NCI-H128 (cell line): Measurements from ENCODE around the gene CASP5.
"Not testable (repeated sequence)": the region's sequence is repeated elsewhere in the genome, so short reads cannot be mapped to it uniquely, and the experiment has no call there.

ENCODE experiments used
- DNase-seq: peaks from one replicate; lab custom pipeline; 2025; ENCODE audit not compliant: unreplicated experiment; lab: John Stamatoyannopoulos, UW

The CASP5 gene

GRCh38 chr11:105023003-105023402 lies at the start of gene CASP5:
TSS of gene CASP5 (minus strand) at chr11:105023168. CDS start at chr11:105023136, 32 bp downstream.
- DNase-seq = no peak

- not testable (repeated sequence) for DNase-seq
These were observed 49.1 kb upstream of the CASP5 start for GRCh38 chr11:105072080-105072479.

GRCh38 chr11:105071089-105071732 lies 48.2 kb upstream of the CASP5 start:
- DNase-seq = no peak

- DNase-seq = no peak
These were observed 47.3 kb upstream of the CASP5 start for GRCh38 chr11:105070306-105070705.

- not testable (repeated sequence) for DNase-seq
These were observed 46.8 kb upstream of the CASP5 start for GRCh38 chr11:105069749-105070148.

- not testable (repeated sequence) for DNase-seq
These were observed 40.4 kb upstream of the CASP5 start for GRCh38 chr11:105063245-105063941.

GRCh38 chr11:105057432-105057831 lies 34.5 kb upstream of the CASP5 start:
- DNase-seq = no peak

GRCh38 chr11:105056446-105056845 lies 33.5 kb upstream of the CASP5 start:
- DNase-seq = no peak

- DNase-seq = no peak
These were observed 31.9 kb upstream of the CASP5 start for GRCh38 chr11:105054723-105055493.

GRCh38 chr11:105052487-105052886 lies 29.5 kb upstream of the CASP5 start:
- no peak for DNase-seq

GRCh38 chr11:105051559-105051958 lies 28.6 kb upstream of the CASP5 start:
- DNase-seq = no peak

GRCh38 chr11:105049481-105049880 lies 26.5 kb upstream of the CASP5 start:
- DNase-seq = no peak

- no peak for DNase-seq
These were observed 24.1 kb upstream of the CASP5 start for GRCh38 chr11:105046898-105047579.

- no peak for DNase-seq
These were observed 22.8 kb upstream of the CASP5 start for GRCh38 chr11:105045676-105046296.

GRCh38 chr11:105044557-105045524 lies 21.9 kb upstream of the CASP5 start, which contains the start of gene CARD16:
TSS of gene CARD16 (minus strand) at chr11:105045335. CDS start at chr11:105045297, 38 bp downstream.
- DNase-seq = not testable (repeated sequence)

GRCh38 chr11:105042178-105042577 lies 19.2 kb upstream of the CASP5 start:
- no peak for DNase-seq

GRCh38 chr11:105040703-105041102 lies 17.7 kb upstream of the CASP5 start:
- no peak for DNase-seq

- DNase-seq = no peak
These were observed 12.0 kb upstream of the CASP5 start, which contains the start of gene CASP1 for GRCh38 chr11:105034813-105035620. TSS of gene CASP1 (minus strand) at chr11:105035144. CDS start at chr11:105035113, 31 bp downstream.

GRCh38 chr11:105034388-105034787 lies 11.4 kb upstream of the CASP5 start:
- DNase-seq = not testable (repeated sequence)
